ENCODE measurements around the gene SIM2.

DNA sequence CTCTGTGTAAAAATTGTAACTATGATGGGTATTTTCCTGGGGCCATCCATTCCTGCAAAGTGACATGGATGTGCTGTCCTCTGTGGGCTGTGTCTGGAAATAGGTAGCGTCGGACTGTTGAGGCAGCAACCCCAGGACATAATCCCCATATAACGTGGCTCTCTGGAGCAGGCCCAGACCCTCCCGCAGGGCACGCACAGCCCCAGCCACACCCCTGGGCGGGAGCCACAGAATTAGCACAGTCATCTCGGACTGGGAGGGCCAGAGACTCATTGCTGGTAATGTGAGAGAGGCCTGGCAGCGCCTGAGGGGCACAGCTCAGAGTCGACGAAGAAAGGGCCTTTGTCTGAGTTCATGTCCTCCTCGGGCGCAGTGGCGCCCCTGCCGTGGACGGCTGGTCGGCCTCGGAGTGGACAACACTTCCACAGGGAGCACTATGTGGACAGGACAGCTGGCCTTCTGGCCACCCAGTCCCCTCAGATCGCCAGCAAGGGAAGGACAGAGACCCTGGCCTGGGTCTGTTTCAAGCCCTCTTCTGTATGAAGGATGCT is 20.1 kb downstream of the SIM2 start:
- TF ChIP-seq POLR2AphosphoS5 (IDR thresholded peaks at IDR 0.05; ENCODE audit: borderline replicate concordance, low read depth, low read length) (no peak), EZH2 (IDR thresholded peaks at IDR 0.05) (no peak), FOXP2 (optimal IDR thresholded peaks at IDR 0.05; ENCODE audit: control extremely low read depth, extremely low read length, insufficient read depth) (no peak)

All from SK-N-MC (cell line).